HepG2 (cell line): ENCODE data around the gene IPO5. TPM values are rescaled to one million over a fixed set of nuclear protein-coding genes. Genes with fewer than 3 reads are reported as not detected.

Experiments
- ATAC-seq: fragments of 200-7000 bp; cut with Tn5 transposase; 3 replicates; pipeline ENCODE4 v1.9.1; 2020; ENCODE audit warnings: mild to moderate bottlenecking, moderate library complexity
- BruUV-seq: library from RNA; stranded (reverse); fragments of 400-500 nt; replicated peaks from 2 replicates; lab custom pipeline; 2021; lab: Mats Ljungman, UMichigan
- CTCF ChIA-PET: fragments of 300-600 bp; formaldehyde crosslinking; extraction: SDS; loops from one replicate; lab custom pipeline; 2021; ENCODE audit warnings: low total read pairs, inconsistent platforms, low intra/inter-chr PET ratio; lab: Yijun Ruan, JAX
- POLR2A ChIA-PET: fragments of 350-600 bp; sonication (Branson Sonifier 250); formaldehyde crosslinking; loops from one replicate; lab custom pipeline; 2020; ENCODE audit warnings: antibody characterized with exemption, inconsistent platforms; lab: Yijun Ruan, JAX
- DNase-seq: peaks from one replicate; pipeline ENCODE4 v3.0.0-alpha.2; 2015; ENCODE audit warnings: low spot score
- FAIRE-seq: peaks from 3 replicates; lab custom pipeline; 2011; peaks lifted over from hg19 to GRCh38; lab: Jason Lieb, UNC
- H2AFZ ChIP-seq: one replicate; pipeline ENCODE4 v1.6.1; 2011; ENCODE audit warnings: low read length, inconsistent platforms
- H3K27ac ChIP-seq: fragments of 300-600 bp; 3 replicates; pipeline ENCODE4 v1.8.0; 2011; ENCODE audit warnings: mixed run types, mild to moderate bottlenecking, mixed read lengths, low read length, inconsistent platforms; ENCODE audit not compliant: insufficient read depth; ENCODE audit errors: extremely low read length
- H3K27me3 ChIP-seq, 2 experiments: fragments of 200-600 bp in 1 of 2; 2 replicates in 1 of 2; 3 replicates in 1 of 2; pipeline versions ENCODE4 v1.6.0 to v1.8.0; 2011; ENCODE audit warnings: low read length in 2 of 2, mild to moderate bottlenecking in 2 of 2, moderate library complexity in 2 of 2, inconsistent platforms in 1 of 2; ENCODE audit not compliant: insufficient read depth in 2 of 2, control insufficient read depth in 1 of 2
- H3K36me3 ChIP-seq, 2 experiments: fragments of 200-600 bp in 1 of 2; replicated peaks in 1 of 2; 2 replicates in 1 of 2; 3 replicates in 1 of 2; pipeline versions ENCODE4 v1.5.1 to v1.8.0; 2011; ENCODE audit warnings: low read length in 2 of 2, inconsistent platforms in 1 of 2; ENCODE audit not compliant: insufficient read depth in 2 of 2, control insufficient read depth in 1 of 2
- H3K4me1 ChIP-seq: 2 replicates; pipeline ENCODE4 v1.5.1; 2012; ENCODE audit warnings: low read length, inconsistent platforms; ENCODE audit not compliant: insufficient read depth
- H3K4me2 ChIP-seq: 2 replicates; pipeline ENCODE4 v1.6.0; 2011; ENCODE audit warnings: low read depth, low read length, inconsistent platforms
- H3K4me3 ChIP-seq, 3 experiments: fragments of 200-600 bp in 1 of 3; sonication (generic), shearing (Covaris generic) in 1 of 3; replicated peaks in 1 of 3; 2 replicates each; pipeline ENCODE4 v1.5.1; 2011 to 2016; ENCODE audit warnings: low read length in 3 of 3, inconsistent platforms in 2 of 3, low read depth in 2 of 3, mild to moderate bottlenecking in 2 of 3, control low read depth in 1 of 3, mixed read lengths in 1 of 3; ENCODE audit not compliant: insufficient read depth in 1 of 3
- H3K79me2 ChIP-seq: one replicate; pipeline ENCODE4 v1.6.1; 2011; ENCODE audit warnings: low read length, inconsistent platforms; ENCODE audit not compliant: insufficient read depth
- H3K9ac ChIP-seq: 2 replicates; pipeline ENCODE4 v1.6.0; 2011; ENCODE audit warnings: mild to moderate bottlenecking, low read depth, low read length, inconsistent platforms; ENCODE audit not compliant: insufficient read depth
- H3K9me3 ChIP-seq: 2 replicates; pipeline ENCODE4 v1.5.1; 2012; ENCODE audit warnings: mild to moderate bottlenecking, low read length
- H4K20me1 ChIP-seq: 2 replicates; pipeline ENCODE4 v1.6.0; 2011; ENCODE audit warnings: inconsistent platforms, mild to moderate bottlenecking, low read length, moderate library complexity; ENCODE audit not compliant: insufficient read depth
- ATRX ChIP-seq: sonication (generic); formaldehyde crosslinking; IDR thresholded peaks from 2 replicates; pipeline ENCODE4 v1.4.0; 2020; ENCODE audit warnings: missing genetic modification reagents, borderline replicate concordance
- MXD4 ChIP-seq: IDR thresholded peaks from 2 replicates; pipeline ENCODE4 v1.6.1; 2016; ENCODE audit warnings: mild to moderate bottlenecking, missing biosample characterization, missing genetic modification reagents
- STAG1 ChIP-seq: sonication (generic); formaldehyde crosslinking; IDR thresholded peaks from 2 replicates; pipeline ENCODE4 v1.4.0; 2020; ENCODE audit warnings: missing genetic modification reagents
- ZNF180 ChIP-seq: sonication (generic); formaldehyde crosslinking; IDR thresholded peaks from 2 replicates; pipeline ENCODE4 v1.4.0; 2020; ENCODE audit warnings: low read depth, missing genetic modification reagents, borderline replicate concordance
- ZNF768 ChIP-seq: sonication (generic); formaldehyde crosslinking; IDR thresholded peaks from 2 replicates; pipeline ENCODE4 v1.4.0; 2020; ENCODE audit warnings: missing genetic modification reagents
- ZNF782 ChIP-seq: sonication (generic); formaldehyde crosslinking; IDR thresholded peaks from 2 replicates; pipeline ENCODE4 v1.4.0; 2020; ENCODE audit warnings: missing genetic modification reagents, mild to moderate bottlenecking, borderline replicate concordance
- WGBS: methylation state at CpG from one replicate; pipeline ENCODE4 v1.1.6; 2017; ENCODE audit warnings: low lambda C conversion rate; 5-methylcytosine and 5-hydroxymethylcytosine counted together
- in situ Hi-C: cut with HindIII; loops from 2 replicates; pipeline ENCODE4 v1.10.0; 2017; ENCODE audit warnings: low pct_unique_long_range_greater_than_20kb; ENCODE audit not compliant: extremely low pct_ligation_motif_present
- intact Hi-C: fragments of 100-400 bp; cut with micrococcal nuclease; formaldehyde crosslinking; loops from one replicate; pipeline ENCODE4 v1.10.0; 2022; ENCODE audit not compliant: unreplicated experiment
- polyA plus RNA-seq, 8 experiments: library from polyadenylated mRNA; depleted of rRNA in 3 of 8; stranded (reverse) in 7 of 8; unstranded in 1 of 8; fragments of >200 nt; fragmentation: Illumina TruSeq in 4 of 8; extraction: Trizol in 4 of 8; gene quantifications; 2 replicates each; pipeline versions ENCODE4 v1.2.1 to v1.2.3, GENCODE V29; 2011 to 2016; ENCODE audit warnings: low read depth in 4 of 8, missing spikeins in 1 of 8, mixed read lengths in 1 of 8; ENCODE audit not compliant: insufficient read depth in 1 of 8
- total RNA-seq, 5 experiments: library from RNA; depleted of rRNA; stranded (reverse); fragments of >200 nt; fragmentation: Illumina TruSeq; extraction: Trizol; gene quantifications; 2 replicates each; pipeline ENCODE4 v1.2.3, GENCODE V29; 2016; ENCODE audit warnings: low read depth in 1 of 5
- TF ChIP-seq, protein P1 (sequence below): sonication (generic); formaldehyde crosslinking; IDR thresholded peaks from 2 replicates; pipeline ENCODE4 v1.4.0; 2020; ENCODE audit warnings: missing genetic modification reagents
- TF ChIP-seq, protein P2 (sequence below): sonication (generic); formaldehyde crosslinking; IDR thresholded peaks from 2 replicates; pipeline ENCODE4 v1.8.1; 2023; ENCODE audit warnings: mild to moderate bottlenecking, moderate library complexity, missing genetic modification reagents
- TF ChIP-seq, protein P3 (sequence below): sonication (generic); formaldehyde crosslinking; IDR thresholded peaks from 2 replicates; pipeline ENCODE4 v1.5.0; 2020; ENCODE audit warnings: mild to moderate bottlenecking, missing genetic modification reagents, moderate library complexity

The IPO5 gene
- total and polyA plus RNA-seq, 2 of the 13 experiments (the other 11 are each of a cell fraction or from before 2014, with no cell fraction given): 155 to 242 TPM

DNA sequence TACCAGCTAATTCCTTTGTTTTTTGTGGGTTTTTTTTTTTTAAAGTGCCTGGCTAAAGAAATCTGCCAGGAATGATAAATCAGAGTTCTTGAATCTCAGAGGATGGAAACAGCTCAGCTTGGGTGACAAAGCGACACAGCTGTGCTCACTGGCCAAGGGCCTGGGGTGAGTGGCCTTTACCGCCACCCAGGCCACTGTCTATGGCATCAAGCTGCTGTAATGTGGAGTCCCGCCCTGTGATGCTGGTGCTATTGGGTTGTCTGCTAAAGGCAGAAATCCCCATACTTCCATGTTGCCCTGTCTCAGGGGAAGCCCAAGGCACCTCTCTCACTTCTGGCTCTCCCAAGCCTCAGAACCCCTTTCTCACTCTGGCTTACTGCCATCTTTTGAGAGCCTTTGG is 106.8 kb downstream of the IPO5 start:
- in situ Hi-C loops (no loop called here), intact Hi-C loops (no loop called here)
- 70% methylated on average over 3 of the region's 3 CpGs for WGBS
- Histone ChIP-seq H3K27ac (no peak overlapping the region), H3K36me3 (no peaks in the 10 kb centered on the region), H3K27me3 (no peaks in the 10 kb centered on the region; a peak in 1 of 5 replicates), H2AFZ (no peak overlapping the region), H3K4me3 (no peak overlapping the region), H3K9me3 (no peaks in the 10 kb centered on the region), H3K4me2 (no peak overlapping the region), H3K9ac (no peak overlapping the region), H3K4me1 (peaks cover 32% of the 10 kb centered on the region), H4K20me1 (no peaks in the 10 kb centered on the region), H3K79me2 (no peaks in the 10 kb centered on the region)
- ChIA-PET CTCF (no interaction called here), POLR2A (no interaction called here)
- DNase-seq (no peak), FAIRE-seq (no peak), ATAC-seq (no peak)
- TF ChIP-seq ATRX (CRISPR knock-in tag) (no peak), ZNF768 (CRISPR knock-in tag) (peak; percentile 34; the same call in 1 of the 2 replicates)
- TF ChIP-seq, protein P1, sequence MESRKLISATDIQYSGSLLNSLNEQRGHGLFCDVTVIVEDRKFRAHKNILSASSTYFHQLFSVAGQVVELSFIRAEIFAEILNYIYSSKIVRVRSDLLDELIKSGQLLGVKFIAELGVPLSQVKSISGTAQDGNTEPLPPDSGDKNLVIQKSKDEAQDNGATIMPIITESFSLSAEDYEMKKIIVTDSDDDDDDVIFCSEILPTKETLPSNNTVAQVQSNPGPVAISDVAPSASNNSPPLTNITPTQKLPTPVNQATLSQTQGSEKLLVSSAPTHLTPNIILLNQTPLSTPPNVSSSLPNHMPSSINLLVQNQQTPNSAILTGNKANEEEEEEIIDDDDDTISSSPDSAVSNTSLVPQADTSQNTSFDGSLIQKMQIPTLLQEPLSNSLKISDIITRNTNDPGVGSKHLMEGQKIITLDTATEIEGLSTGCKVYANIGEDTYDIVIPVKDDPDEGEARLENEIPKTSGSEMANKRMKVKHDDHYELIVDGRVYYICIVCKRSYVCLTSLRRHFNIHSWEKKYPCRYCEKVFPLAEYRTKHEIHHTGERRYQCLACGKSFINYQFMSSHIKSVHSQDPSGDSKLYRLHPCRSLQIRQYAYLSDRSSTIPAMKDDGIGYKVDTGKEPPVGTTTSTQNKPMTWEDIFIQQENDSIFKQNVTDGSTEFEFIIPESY (CRISPR knock-in tag): peak; percentile 69
- BruUV-seq: no TSS peak

DNA sequence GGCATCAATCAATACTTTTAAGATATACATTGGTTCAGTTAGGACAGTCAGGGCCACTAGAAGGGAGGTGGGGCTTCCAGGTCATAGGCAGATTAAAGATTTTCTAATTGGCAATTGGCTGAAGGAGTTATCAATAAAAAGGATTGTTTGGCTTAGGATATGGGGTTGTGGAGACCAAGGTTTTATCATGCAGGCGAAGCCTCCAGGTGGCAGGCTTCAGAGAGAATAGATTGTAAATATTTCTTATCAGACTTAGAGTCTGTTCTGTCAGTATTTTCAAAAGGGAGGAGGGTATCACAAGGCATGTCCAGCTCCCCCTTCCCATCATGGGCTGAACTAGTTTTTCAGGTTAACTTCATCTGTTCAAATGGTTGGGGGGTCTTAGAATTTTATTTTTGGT is 112.0 kb downstream of the IPO5 start:
- no TSS peak for BruUV-seq
- no peak overlapping the region for H3K9ac ChIP-seq
- intact Hi-C loops: no loop called here
- H3K27me3 ChIP-seq: no peaks in the 10 kb centered on the region; a peak in 1 of 5 replicates
- 47% methylated on average over 1 of the region's 1 CpG for WGBS
- H3K36me3 ChIP-seq: no peaks in the 10 kb centered on the region
- no peaks in the 10 kb centered on the region for H3K9me3 ChIP-seq
- FAIRE-seq (no peak), DNase-seq (no peak), ATAC-seq (peak; percentile 49; the same call in 2 of the 3 replicates)
- TF ChIP-seq, protein P2, sequence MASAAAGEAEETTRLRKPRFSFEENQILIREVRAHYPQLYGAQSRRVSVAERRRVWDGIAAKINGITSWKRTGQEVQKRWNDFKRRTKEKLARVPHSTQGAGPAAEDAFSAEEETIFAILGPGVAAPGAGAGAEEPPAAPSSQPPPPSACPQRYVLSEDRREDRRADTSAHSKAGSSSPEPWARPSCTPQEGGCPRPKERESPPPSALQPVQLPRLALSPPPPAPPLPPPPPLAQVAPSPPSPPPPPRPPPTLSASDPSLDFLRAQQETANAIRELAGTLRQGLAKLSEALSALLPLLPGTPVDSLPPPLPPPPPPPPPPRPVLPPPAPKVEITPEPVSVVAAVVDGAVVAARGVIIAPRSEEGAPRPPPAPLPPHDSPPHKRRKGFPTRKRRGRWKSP (CRISPR knock-in tag): no peak
- TF ChIP-seq ZNF180 (CRISPR knock-in tag) (no peak), ZNF782 (CRISPR knock-in tag) (no peak), MXD4 (CRISPR knock-in tag) (no peak), STAG1 (CRISPR knock-in tag) (peak; percentile 11; the same call in 1 of the 2 replicates)
- TF ChIP-seq, protein P3, sequence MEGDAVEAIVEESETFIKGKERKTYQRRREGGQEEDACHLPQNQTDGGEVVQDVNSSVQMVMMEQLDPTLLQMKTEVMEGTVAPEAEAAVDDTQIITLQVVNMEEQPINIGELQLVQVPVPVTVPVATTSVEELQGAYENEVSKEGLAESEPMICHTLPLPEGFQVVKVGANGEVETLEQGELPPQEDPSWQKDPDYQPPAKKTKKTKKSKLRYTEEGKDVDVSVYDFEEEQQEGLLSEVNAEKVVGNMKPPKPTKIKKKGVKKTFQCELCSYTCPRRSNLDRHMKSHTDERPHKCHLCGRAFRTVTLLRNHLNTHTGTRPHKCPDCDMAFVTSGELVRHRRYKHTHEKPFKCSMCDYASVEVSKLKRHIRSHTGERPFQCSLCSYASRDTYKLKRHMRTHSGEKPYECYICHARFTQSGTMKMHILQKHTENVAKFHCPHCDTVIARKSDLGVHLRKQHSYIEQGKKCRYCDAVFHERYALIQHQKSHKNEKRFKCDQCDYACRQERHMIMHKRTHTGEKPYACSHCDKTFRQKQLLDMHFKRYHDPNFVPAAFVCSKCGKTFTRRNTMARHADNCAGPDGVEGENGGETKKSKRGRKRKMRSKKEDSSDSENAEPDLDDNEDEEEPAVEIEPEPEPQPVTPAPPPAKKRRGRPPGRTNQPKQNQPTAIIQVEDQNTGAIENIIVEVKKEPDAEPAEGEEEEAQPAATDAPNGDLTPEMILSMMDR (CRISPR knock-in tag): peak; percentile 42
- no peak overlapping the region for H3K4me2 ChIP-seq
- H2AFZ ChIP-seq: no peak overlapping the region
- no peaks in the 10 kb centered on the region for H3K79me2 ChIP-seq
- H4K20me1 ChIP-seq: no peaks in the 10 kb centered on the region
- no peak overlapping the region for H3K4me3 ChIP-seq
- peaks cover 35% of the 10 kb centered on the region for H3K4me1 ChIP-seq
- CTCF ChIA-PET: no interaction called here
- H3K27ac ChIP-seq: no peak overlapping the region
- in situ Hi-C loops: no loop called here
- POLR2A ChIA-PET: no interaction called here
